GM18502 (cell line): ENCODE data around the gene S100A2.

Experiments
- ATAC-seq: cut with Tn5 transposase; IDR thresholded peaks from one replicate; pipeline ENCODE4 v1.9.1; 2021; ENCODE audit warnings: mild to moderate bottlenecking; ENCODE audit not compliant: unreplicated experiment, poor library complexity

S100A2 gene

DNA sequence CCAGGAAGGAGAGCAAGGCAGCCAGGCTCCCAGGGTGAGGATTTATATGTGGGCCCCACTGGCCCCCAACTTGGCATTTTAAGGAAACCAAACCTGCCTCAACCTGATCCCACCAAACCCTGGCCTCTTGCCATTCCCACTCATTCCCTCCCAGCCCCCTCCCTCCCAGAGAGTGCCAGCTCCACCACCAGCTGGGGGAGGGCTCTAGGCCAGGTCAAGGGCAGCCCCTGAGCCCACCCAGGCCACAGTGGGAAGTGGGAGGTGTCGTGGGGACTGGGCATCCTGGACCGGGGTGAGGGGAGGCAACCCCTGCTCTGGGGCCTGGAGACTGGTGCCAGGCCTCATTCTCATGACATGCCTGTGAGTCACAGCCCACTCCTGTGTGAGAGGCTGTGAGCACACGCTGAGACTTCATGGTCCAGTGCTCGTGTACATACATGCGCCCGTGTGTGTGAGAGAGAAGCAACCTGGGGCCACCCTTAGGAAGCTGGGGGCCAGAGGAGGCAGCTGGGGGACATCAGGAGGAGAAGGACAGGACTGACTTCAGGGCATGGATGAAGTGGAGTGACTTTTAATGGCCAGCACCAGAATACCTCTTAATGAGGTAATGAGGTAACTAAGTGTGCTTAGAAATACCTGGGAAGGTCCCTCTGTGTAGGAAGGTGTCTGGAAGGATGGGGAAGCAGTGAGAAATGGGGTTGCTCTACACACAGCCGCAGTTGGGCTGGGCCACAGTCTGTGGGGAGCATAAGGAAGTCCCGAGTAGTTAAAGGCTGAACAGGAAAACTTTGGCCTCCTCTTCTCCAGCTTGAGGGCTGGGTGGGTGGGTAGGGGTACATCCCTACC is at the start of gene S100A2:
Gene S100A2 (minus strand): TSS at position 316 of the 846 bp plus-strand sequence. CDS start 1,967 bp downstream, outside the sequence.
- ATAC-seq, result peak; percentile 53

DNA sequence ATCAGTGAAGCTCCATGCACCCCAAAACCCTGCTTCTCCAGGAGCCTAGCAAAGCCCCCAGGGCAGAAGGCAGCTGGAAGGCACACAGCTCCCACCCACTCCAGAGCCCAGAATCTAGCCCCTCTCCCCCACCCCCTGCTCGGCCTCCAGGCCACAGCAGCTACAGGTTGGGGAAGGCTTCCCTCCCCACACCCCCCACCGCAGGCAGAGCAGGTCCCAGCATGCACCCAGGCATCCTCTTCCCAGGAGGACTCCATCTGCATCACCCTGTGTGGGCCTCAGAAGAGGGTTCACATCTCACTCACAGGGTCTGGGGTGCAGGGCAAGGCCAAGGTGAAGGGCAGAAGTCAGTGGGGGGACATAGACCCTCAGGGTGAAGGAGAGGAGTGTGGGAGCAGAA is 49.8 kb upstream of the S100A2 start:
- ATAC-seq, result no peak

DNA sequence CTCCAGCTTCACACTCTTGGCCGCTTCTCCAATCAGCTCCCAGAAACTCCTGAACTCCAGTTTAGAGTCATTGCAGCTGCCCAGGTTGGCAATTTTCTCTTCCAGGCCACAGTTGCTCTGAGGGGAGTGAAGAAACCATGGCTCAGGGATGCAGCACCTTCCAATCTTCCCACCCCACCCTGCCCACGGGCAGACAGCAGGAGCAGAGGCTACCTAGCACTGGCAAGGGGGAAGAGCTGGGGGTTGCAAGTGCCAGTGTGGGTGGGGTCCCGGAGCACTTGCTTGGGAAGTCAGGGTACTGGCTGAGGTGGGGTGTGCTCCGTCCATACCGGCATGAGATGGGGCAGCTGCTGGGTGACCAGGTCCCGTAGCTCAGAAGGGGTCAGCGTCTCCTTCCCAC is 49.3 kb upstream of the S100A2 start:
- no peak for ATAC-seq

DNA sequence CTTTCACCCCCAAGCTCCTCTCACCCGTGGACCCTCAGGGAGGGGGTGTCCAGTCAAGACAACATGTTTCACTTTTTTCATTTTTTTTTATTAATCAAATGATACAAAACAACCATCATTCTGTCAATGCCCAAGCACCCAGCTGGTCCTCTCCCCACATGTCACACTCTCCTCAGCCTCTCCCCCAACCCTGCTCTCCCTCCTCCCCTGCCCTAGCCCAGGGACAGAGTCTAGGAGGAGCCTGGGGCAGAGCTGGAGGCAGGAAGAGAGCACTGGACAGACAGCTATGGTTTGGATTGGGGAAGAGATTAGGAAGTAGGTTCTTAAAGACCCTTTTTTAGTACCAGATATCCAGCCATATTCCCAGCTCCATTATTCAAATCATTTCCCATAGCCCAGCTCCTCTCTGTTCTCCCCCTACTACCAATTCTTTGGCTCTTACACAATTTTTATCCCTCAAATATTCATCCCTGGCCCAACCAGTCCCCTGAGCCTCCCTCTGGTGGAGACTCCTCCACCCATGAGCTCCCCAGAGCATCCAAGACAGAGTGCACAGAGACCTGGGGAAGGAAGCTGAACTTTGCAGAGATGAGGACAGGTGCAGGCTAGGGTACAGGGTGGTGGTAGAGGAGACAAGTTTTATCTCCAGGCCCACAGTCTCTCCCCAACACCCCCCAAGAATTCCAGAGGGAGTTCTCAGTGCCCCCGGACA is 48.7 kb upstream of the S100A2 start:
- no peak for ATAC-seq

DNA sequence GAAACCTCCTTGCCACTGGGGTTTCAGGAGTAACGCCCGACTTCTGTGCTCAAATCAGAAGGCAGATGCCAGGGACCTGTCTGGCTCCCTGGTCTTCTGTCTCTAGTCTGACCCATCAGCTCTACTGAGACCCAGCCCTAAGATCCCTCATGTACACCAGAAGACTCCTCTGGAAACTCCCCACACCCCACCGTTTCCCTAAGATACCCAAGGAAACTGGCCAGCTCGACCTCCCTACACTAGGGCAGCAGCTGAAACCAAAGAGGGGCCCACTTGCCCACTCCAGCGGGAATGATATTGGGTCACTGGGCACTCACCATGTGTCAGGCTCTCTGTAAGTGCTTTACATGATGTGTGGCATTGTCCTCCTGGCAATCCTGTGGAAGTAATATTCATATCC is 47.8 kb upstream of the S100A2 start:
- ATAC-seq, result no peak

DNA sequence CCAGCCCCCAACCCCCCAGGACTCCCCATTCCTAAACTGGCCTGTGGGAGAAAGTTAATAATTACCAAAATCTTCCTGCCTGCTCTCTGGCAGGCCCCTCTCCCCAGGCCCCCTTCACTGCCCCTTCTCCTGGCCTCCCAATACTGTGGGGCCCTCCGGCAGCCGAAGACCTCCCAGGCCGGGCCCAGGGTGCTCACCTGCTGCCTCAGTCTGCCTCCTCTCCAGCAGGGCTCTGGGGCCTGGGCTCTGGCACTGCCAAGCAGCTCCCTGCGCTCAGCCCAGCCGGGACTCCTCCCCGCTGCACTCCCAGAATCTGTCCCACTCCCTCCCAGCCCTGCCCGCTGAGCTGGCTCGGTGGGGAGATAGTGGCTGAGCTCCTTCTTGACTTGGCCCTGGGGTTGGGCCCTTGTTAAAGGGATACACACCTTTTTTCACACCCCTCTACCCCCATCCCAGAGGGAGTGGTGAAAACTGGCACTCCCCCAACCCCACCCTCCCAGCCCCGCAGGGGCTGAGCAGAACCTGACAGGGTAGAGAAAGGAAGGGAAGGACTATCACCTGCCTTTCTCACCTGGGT is 47.2 kb upstream of the S100A2 start, which contains the start of gene S100A16:
Gene S100A16 (minus strand): TSS at position 383 of the 577 bp plus-strand sequence. CDS start 4,986 bp downstream, outside the sequence.
- ATAC-seq, result no peak

DNA sequence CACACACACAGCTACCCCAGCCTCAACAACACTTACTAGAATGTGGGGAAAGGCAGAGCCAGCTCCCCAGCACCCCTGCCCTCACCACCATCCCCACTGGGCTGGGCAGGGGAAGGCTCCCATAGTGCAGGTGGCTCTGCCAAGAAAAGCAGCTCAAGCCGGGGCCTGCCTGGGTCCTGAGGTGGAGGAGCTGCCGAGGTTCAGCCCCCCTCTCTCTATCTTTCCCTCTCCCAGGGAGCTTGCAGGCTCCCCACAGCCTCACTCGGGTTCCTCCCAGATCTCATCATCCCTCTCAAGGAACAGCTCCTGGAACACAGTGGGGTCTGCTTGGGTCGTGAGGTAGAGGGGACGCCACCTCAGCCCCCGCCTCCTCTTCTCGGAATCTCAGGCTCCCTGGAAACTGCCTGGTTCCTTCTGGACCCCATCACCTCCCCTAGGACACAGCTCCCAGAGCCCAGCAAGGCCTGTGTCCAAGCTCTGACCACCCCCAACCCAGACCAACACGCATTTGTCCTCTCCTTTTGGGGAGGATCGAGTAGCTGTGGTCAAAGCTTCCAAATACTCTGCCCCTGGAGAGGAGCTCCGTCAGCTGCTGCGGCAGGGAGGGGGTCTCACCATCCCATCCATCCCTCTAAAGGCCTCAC is 46.6 kb upstream of the S100A2 start:
- no peak for ATAC-seq

DNA sequence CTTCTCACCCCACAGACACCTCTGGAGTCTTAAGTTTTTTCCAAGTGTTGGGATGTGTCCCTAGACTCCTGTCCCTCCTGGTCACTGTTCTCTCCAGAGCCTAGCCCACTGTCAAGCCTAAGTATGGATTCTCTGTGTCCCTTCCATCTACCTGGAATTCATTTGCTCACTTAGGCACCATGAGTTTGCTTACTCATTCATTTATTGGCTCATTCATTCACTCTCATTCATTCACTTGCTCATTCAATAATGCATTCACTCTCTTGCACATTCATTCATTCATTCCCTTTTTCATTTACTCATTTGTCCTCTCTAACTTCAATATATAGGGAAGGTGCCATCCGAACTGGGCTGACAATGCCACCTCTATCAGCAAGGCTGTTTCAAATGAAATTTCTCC is 45.7 kb upstream of the S100A2 start:
- no peak for ATAC-seq

DNA sequence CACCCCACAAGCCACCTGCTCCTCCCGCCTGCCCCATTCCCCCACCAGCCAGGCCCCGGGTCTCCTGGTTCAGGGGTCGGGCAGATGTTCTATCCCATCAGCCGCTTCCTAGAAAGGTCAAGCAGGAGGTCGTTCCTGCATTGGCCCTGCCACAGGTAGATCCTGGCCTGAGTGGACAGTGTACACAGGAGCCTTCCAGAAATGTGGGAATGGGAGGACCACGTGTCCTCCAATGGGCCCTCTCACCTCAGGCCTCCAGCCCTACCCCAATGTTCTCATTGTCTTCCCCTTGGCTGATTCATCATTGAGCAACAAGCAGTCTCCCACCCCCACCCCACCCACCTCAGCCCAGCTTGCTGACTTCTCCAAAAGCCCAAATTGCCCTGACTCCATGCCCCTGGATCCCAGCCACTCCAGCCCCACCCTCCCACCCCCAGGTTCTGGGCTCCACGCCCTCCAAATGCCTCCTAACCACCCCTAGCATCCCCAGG is 45.2 kb upstream of the S100A2 start:
- ATAC-seq, result no peak

DNA sequence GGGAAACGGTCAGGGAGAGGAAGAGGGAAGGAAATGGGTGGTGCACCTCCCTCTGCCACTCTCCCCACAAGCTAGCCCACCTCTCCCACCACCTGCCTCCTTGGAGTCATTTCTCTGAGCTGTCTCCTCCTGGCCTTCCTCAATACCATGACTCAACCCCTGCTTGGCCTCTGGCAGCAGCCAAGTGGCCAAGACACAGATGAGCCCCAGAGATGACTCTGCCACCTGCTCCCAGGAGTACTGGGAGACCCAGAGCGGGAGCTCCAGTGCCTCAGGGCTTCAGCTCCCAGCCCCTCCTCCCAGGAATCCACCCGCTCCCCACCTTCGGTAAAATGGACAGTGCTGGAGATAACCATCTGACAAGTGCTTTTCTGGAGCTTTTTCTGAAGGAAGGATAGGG is 44.7 kb upstream of the S100A2 start:
- ATAC-seq, result no peak

DNA sequence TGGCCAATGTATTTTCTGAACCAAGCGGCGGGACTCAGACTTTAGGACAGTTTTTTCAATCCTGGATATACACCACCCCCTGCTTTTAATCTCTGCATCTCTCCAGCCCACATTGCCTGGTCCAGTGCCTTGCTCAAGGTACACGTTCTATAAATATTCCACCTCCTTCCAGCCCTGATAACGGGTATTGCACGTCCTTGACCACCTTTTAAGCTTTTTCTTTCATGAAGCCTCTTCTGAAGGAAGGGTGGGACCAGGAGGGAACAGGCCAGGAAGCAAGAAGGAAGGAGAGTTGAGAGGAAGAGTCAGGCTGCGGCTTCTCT is 43.9 kb upstream of the S100A2 start:
- no peak for ATAC-seq

DNA sequence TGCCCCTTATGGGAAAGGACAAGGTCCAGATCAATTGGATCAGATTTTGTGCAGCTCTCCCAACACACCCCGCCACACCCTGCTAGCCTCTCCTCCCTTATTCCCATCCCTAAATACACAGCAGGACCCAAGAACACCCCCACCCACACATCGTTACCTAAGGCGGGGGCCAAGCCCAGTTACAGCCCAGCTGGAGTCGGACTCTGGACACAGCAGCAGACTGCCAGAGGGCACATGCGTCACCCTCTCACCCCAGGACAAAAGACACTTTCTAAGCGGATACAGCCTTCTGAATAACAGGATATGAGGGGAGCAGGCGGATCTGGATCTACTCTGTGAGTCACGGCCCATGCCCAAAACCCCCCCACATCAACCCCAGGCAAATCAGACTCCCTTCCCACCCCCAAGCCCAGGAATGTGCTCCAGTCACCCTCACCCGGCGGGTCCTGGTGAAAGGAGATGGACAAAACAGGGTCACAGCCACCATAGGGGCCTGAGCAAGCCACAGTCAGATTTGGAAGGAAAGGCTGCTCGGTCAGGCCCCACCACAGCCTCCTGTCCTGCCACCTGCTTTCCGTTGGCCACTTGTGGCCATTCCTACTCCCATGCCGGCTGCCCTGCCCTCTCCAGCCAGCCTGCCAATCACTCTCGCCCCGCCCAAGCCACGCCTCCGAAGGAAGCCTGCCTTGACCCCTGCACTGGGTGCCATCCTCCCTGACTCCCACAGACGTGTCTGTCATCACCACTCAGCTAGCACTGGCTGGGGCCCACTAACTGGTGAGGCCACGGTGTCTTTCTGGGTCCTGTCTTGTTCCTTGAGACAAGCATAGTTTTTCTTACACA is 43.3 kb upstream of the S100A2 start:
- no peak for ATAC-seq

DNA sequence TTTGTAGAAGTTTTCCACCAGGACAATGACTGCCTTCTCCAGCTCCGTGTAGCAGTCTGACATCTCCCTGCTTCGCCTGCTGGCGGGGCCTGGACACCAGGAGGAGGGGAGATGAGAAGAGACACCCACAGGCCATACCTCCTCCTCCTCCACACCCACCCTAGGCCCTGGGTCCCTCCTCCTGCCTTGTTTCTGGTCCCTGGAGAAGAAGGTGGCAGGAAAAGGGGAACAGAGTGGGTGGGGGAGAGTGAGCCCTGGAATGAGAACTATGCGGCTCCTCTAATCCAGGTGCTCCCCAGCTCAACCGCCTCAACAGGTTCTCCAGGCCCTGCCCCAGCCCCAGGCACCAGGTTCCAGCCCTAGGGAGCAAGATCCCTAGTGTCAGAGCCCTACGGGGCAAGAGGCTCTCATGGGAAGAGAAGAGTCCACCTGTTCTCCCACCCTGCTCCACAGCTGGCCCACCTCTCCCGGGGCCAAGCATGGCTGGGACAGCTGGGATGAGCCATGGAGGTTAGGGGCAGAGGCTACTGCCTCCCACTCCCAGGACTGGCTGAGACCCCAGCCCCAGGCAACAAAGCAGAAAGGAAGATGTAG is 42.5 kb upstream of the S100A2 start:
- ATAC-seq, result no peak

DNA sequence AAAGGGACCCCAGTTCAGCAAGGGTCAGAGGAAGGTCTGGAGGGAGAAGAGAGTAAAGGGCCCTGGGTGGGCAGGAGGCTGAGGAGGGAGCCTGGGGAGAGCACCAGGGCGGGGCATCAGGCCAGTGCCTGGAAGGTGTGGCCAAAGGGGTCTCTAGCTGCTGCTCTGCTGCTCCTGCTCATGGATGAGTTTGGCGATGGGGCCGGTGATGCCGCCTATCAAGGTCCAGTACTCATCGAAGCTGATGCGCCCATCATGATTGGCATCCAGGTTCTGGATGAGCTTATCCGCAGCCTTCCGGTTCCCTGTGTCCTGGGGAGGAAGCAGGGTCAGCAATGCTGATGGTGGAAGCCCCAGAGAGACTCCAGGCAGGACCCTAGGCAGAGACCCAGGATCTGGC is 41.7 kb upstream of the S100A2 start:
- ATAC-seq, result no peak

DNA sequence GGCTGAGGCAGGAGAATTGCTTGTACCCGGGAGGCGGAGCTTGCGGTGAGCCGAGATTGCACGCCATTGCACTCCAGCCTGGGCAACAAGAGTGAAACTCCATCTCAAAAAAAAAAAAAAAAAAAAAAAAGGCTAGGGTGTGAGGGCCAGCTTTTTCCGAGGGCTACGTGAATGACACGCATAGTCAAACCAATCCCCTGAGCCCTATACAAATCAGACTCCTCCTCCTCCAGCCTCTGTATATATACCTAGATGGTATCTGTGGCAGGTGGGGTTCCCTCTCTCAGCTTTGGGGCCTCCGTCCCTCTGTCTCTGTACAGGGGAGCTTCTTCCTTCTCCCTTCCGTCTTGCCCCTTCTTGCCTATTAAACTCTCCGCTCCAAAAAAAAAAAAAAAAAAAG is 40.5 kb upstream of the S100A2 start:
- ATAC-seq, result no peak

DNA sequence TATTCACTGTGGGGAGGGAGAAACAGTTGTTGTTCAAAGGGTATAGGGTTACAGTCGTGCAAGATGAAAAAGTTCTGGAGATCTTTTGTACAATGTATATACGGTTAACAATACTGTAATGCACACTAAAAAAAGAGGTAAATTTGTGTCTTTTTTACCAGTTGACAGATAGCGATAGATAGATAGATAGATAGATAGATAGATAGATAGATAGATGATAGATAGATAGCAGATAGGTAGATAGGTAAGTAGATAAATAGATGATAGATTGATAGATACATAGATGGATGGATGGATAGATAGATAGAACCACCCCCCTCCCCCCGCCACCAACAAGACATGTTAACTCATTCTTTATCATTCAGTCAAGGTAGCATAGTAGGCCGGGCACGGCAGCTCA is 37.1 kb upstream of the S100A2 start:
- ATAC-seq, result no peak

DNA sequence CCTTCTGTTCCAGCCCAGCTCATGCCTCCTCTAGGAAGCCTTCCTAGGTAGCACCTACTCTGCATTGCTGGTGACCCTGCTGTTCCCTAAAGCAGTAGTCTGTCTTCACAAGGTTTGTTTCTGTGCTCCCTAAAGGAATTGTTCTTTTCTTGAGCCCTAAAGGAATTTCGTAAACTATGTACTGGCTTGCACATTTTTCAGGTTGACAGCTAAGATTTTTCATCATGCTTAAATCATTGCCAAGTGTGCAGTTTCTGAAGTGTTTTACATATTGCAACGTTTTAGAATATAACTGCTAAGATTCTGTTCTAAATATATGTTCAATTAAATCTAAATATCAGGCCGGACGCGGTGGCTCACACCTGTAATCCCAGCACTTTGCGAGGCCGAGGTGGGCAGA is 34.2 kb upstream of the S100A2 start:
- no peak for ATAC-seq

DNA sequence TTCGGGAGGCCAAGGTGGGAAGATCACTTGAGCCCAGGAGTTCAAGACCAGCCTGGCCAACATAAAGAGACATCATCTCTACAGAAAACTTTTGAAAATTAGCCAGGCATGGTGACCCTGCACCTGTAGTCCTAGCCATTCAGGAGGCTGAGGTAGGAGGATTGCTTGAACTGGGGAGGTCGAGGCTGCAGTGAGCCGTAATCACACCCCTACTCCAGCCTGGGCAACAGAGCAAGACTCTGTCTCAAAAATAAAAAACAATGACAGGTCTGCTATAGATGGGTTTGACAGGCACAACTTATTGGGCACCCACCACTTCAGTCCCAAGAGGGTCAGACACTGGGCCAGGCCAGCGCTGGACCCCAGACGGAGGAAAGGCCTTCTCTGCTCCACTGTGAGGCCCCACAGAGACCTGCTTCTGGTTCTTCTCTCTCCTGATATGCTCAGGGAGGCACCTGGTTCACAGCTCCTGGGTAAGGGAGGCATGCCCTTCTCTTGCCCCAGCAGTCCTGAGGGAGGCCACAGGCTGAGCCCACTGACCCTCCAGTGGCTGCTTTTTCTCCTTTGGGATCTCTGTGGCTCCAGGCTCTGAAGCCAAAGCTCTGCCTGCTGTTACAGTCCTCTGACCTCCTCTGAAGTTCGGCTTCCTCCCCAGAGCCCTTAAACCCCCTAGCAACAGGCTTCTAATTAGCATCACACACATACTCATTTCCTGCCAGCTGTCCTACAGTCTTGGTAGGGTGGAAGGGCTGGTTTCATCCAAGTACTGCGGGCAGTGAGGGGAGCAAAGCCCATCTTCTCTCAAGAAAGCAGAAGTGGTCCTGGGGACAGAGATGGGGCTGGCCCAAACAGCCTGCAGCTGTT is 32.9 kb upstream of the S100A2 start:
- ATAC-seq, result peak; percentile 97

DNA sequence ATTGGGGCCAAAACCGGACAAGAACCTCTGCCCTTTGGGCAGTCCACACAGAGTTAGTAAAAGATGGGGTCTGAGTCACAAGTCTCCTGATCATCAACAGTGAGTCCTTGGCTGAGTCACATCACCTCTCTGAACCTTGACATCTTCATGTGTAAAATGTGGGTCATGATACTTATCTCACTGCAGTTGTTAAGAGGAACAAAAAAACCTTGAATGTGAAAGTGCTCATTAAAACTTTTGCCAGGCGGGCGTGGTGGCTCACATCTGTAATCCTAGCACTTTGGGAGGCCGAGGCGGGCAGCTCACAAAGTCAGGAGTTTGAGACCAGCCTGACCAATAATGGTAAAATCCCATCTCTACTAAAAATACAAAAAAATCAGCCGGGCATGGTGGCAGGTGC is 31.6 kb upstream of the S100A2 start:
- no peak for ATAC-seq
